Pancreas (tissue), 10 donors: Measurements from ENCODE around the gene GPR139. TPM values are rescaled to one million over a fixed set of nuclear protein-coding genes. Genes with fewer than 3 reads are reported as not detected.

ENCODE experiments used
- ATAC-seq, 4 donors: fragments of 200-7000 bp; cut with Tn5 transposase; one replicate each; pipeline versions ENCODE4 v1.8.0 to v1.9.1; 2020; ENCODE audit warnings: mild to moderate bottlenecking in 4 of 4, moderate library complexity in 4 of 4
- DNase-seq, 6 donors: peaks; one replicate each; pipeline ENCODE4 v3.0.0-alpha.2; 2020
- FAIRE-seq: peaks from 2 replicates; lab custom pipeline; 2012; peaks lifted over from hg19 to GRCh38; lab: Jason Lieb, UNC
- H3K27ac ChIP-seq, 4 donors: fragments of 200-600 bp; sonication (generic); 1 replicate in 3 of 4; 2 replicates in 1 of 4; pipeline versions ENCODE4 v1.5.0 to v1.8.0; 2020
- H3K27me3 ChIP-seq, 4 donors: fragments of 200-600 bp; one replicate each; pipeline ENCODE4 v1.8.0; 2021
- H3K36me3 ChIP-seq, 3 donors: fragments of 200-600 bp; sonication (generic) in 1 of 3; one replicate each; pipeline versions ENCODE4 v1.5.0 to v1.8.0; 2020 to 2021
- H3K4me1 ChIP-seq, 3 donors: fragments of 200-600 bp; one replicate each; pipeline ENCODE4 v1.8.0; 2021
- H3K4me3 ChIP-seq, 4 donors: fragments of 200-600 bp; sonication (generic) in 2 of 4; one replicate each; pipeline versions ENCODE4 v1.5.0 to v1.8.0; 2020 to 2021
- H3K9me3 ChIP-seq, 4 donors: fragments of 200-600 bp; one replicate each; pipeline ENCODE4 v1.8.0; 2021
- CTCF ChIP-seq, 4 donors: fragments of 200-600 bp; sonication (generic) in 3 of 4; IDR thresholded peaks; one replicate each; pipeline versions ENCODE4 v1.5.0 to v1.8.0; 2021; ENCODE audit warnings: antibody characterized with exemption in 4 of 4
- WGBS, 2 donors: extraction: QIAGEN DNeasy Blood & Tissue Kit; methylation state at CpG; one replicate each; pipeline ENCODE4 v1.1.7; 2013; 5-methylcytosine and 5-hydroxymethylcytosine counted together
- intact Hi-C, 3 donors: fragments of 100-400 bp; cut with DNase I; formaldehyde crosslinking; loops; one replicate each; pipeline versions ENCODE4 v1.11.1 to v1.14.2; 2022
- polyA plus RNA-seq, 2 donors: library from polyadenylated mRNA; stranded (reverse); fragments of 200-250 nt; gene quantifications; one replicate each; pipeline ENCODE4 v1.2.3, GENCODE V29; 2013
- total RNA-seq, 6 donors: library from RNA; stranded (reverse); fragmentation: NEBNext Ultra II Directional in 4 of 6; extraction: Animal tissue kit (Norgen Biotek cat#: 25700) in 4 of 6; gene quantifications; one replicate each; pipeline versions ENCODE4 v1.2.1 to v1.2.4, GENCODE V29; 2021 to 2023
- donor health status: healthy with polysubstance abuse.
- donor health status: DM: no; HTN: no; CAD: no; lungs with moderate emphysema.
- donor health status: DM: no; HTN: no; CAD: no.
- donor health status: control.
- donor health status: control.
- donor health status: Bipolar disorder and iron deficiency.
- donor health status: DM: yes; HTN: yes; CAD: no.
- donor health status: DM: no; HTN: no; CAD: no.
- donor health status: DM: no; HTN: no; CAD: no.
- donor health status: DM: yes; HTN: yes; CAD: no.

The GPR139 gene
- total and polyA plus RNA-seq, 8 donors: not detected

- no peak for DNase-seq
- no peak overlapping the region for H3K27ac ChIP-seq
- H3K9me3 ChIP-seq: no peaks in the 10 kb centered on the region
- no peak for ATAC-seq
- no peak for TF ChIP-seq CTCF (IDR thresholded peaks at IDR 0.05)
- no peaks in the 10 kb centered on the region for H3K36me3 ChIP-seq
- H3K4me3 ChIP-seq: no peak overlapping the region
- peaks cover 0 to 3% (median 0%) of the 10 kb centered on the region in 3 donors for H3K4me1 ChIP-seq
- WGBS, 2 donors: 68 to 69% methylated on average over 4 of the region's 4 CpGs
- H3K27me3 ChIP-seq: no peaks in the 10 kb centered on the region
- intact Hi-C loops: no loop called here
- no peak for FAIRE-seq
These were observed 76.0 kb downstream of the GPR139 start for GRCh38 chr16:19997734-19998133.

- Histone ChIP-seq H3K27ac (no peak overlapping the region), H3K9me3 (no peaks in the 10 kb centered on the region), H3K4me3 (no peak overlapping the region), H3K36me3 (no peaks in the 10 kb centered on the region), H3K4me1 (peaks cover 0 to 3% (median 0%) of the 10 kb centered on the region in 3 donors), H3K27me3 (no peaks in the 10 kb centered on the region)
- no peak for TF ChIP-seq CTCF (IDR thresholded peaks at IDR 0.05)
- ATAC-seq (no peak), DNase-seq (no peak), FAIRE-seq (no peak)
- intact Hi-C loops: no loop called here
- WGBS, 2 donors: 95 to 98% methylated on average over 2 of the region's 2 CpGs
These were observed 76.4 kb downstream of the GPR139 start for GRCh38 chr16:19997264-19997663.

GRCh38 chr16:19994466-19995170 is 79.1 kb downstream of the GPR139 start:
- H3K4me3 ChIP-seq: no peak overlapping the region
- H3K36me3 ChIP-seq: no peaks in the 10 kb centered on the region
- DNase-seq (no peak), ATAC-seq (no peak), FAIRE-seq (no peak)
- H3K27me3 ChIP-seq: no peaks in the 10 kb centered on the region
- WGBS, 2 donors: 75 to 77% methylated on average over 17 of the region's 17 CpGs
- H3K4me1 ChIP-seq: no peaks in the 10 kb centered on the region
- intact Hi-C loops: no loop called here
- no peak overlapping the region for H3K27ac ChIP-seq
- no peaks in the 10 kb centered on the region for H3K9me3 ChIP-seq
- no peak for TF ChIP-seq CTCF (IDR thresholded peaks at IDR 0.05)

GRCh38 chr16:19991614-19992013 is 82.1 kb downstream of the GPR139 start:
- no peak for FAIRE-seq

More at GRCh38 chr16:19991614-19992013, 82.1 kb downstream of the GPR139 start:
- no peak for TF ChIP-seq CTCF (IDR thresholded peaks at IDR 0.05)
- Histone ChIP-seq H3K4me1 (no peaks in the 10 kb centered on the region), H3K27ac (no peak overlapping the region), H3K9me3 (no peaks in the 10 kb centered on the region), H3K27me3 (no peaks in the 10 kb centered on the region), H3K4me3 (no peak overlapping the region), H3K36me3 (no peaks in the 10 kb centered on the region)
- intact Hi-C loops: no loop called here
- 38 to 43% methylated on average over 7 of the region's 7 CpGs for WGBS, 2 donors
- ATAC-seq (no peak), DNase-seq (no peak)
